Body of pancreas (tissue), 4 donors: ENCODE measurements around the gene TMEM266.

Source experiments
- CTCF ChIP-seq, 7 experiments: fragments of 450-650 bp in 4 of 7; fragments of 200-600 bp in 3 of 7; sonication (generic) in 3 of 7; IDR thresholded peaks; one replicate each; pipeline ENCODE4 v1.5.1; 2016 to 2019; ENCODE audit warnings: antibody characterized with exemption in 7 of 7
- POLR2A ChIP-seq, 3 donors: fragments of 450-650 bp; IDR thresholded peaks; one replicate each; pipeline ENCODE4 v1.6.1; 2016; ENCODE audit warnings: antibody characterized with exemption in 3 of 3, mild to moderate bottlenecking in 2 of 3

- TF ChIP-seq CTCF (IDR thresholded peaks at IDR 0.05) (no peak), POLR2A (IDR thresholded peaks at IDR 0.05) (no peak)
Measured at GRCh38 chr15:76174654-76175053, 114.9 kb downstream of the TMEM266 start.
